Panc1 (cell line): ENCODE measurements around the gene CEBPB.

ENCODE experiments used
- SIN3A ChIP-seq: IDR thresholded peaks from 2 replicates; pipeline ENCODE4 v1.6.1; 2012; ENCODE audit warnings: low read depth, mild to moderate bottlenecking, low read length, moderate library complexity, borderline replicate concordance; ENCODE audit not compliant: insufficient read depth
- TCF7L2 ChIP-seq: IDR thresholded peaks from 2 replicates; pipeline ENCODE4 v1.6.1; 2011; ENCODE audit warnings: mild to moderate bottlenecking, low read depth, low read length, inconsistent platforms
- TF ChIP-seq, protein P1 (sequence below): fragments of 450-650 bp; IDR thresholded peaks from 2 replicates; pipeline ENCODE4 v1.5.1; 2017; ENCODE audit warnings: mild to moderate bottlenecking

DNA sequence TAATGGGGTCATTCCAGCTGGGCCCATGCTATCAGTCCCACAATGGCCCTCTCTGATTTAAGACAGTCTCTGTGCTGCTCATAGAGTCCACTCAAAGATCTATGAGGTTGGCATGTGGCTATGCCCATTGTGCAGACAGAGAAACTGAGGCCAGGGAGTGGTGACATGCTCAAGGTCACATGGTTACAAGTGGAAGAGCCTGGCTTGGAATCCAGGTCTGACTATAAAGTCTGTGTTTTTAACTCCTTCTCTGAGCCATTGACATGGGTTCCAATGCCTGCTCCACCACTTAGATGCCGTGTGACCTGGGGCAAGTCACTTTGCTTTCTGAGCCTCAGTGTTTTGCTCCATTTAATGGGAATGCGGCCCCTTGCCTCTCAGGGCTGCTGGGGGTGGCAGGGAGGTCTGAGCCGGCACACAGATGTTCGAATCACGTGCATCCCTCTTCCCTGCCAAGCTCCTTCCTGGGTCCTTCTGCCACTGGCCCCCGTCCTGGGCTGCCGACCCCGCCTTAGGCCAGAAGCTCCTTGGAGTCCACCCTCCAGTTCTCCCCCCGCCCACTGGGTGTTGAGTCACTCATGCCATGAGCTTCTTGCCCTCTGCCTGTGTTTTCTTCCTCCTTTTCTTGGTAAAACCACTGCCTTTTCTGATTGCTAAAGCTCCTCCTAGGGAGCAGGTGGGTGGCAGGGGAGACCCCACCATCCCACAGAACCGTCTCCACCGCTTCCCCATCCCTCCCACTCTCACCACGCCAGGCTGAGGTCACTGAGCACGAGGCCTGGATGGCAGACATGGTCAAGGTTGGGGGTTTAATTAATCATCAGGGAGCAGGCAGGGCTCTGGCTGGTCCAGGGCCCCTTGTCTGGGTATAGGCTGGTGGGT is 35.7 kb downstream of the CEBPB start:
- TF ChIP-seq SIN3A = no peak
- TF ChIP-seq, protein P1, sequence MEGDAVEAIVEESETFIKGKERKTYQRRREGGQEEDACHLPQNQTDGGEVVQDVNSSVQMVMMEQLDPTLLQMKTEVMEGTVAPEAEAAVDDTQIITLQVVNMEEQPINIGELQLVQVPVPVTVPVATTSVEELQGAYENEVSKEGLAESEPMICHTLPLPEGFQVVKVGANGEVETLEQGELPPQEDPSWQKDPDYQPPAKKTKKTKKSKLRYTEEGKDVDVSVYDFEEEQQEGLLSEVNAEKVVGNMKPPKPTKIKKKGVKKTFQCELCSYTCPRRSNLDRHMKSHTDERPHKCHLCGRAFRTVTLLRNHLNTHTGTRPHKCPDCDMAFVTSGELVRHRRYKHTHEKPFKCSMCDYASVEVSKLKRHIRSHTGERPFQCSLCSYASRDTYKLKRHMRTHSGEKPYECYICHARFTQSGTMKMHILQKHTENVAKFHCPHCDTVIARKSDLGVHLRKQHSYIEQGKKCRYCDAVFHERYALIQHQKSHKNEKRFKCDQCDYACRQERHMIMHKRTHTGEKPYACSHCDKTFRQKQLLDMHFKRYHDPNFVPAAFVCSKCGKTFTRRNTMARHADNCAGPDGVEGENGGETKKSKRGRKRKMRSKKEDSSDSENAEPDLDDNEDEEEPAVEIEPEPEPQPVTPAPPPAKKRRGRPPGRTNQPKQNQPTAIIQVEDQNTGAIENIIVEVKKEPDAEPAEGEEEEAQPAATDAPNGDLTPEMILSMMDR = no peak
- TF ChIP-seq TCF7L2 = no peak
